ENCODE results near the gene ITGA6. TPM values are rescaled to one million over a fixed set of nuclear protein-coding genes. Genes with fewer than 3 reads are reported as not detected.

ITGA6 gene
- total RNA-seq, 4 donors from 2014 or later = 254 to 586 (median 471) TPM

- H3K36me3 ChIP-seq = no peaks in the 10 kb centered on the region
- TF ChIP-seq POLR2A (IDR thresholded peaks at IDR 0.05) (no peak), EP300 (IDR thresholded peaks at IDR 0.05) (no peak), CTCF (IDR thresholded peaks at IDR 0.05) (no peak)
- no peaks in the 10 kb centered on the region for H3K27me3 ChIP-seq
- H3K4me3 ChIP-seq = no peak overlapping the region
- peaks cover 0 to 21% (median 0%) of the 10 kb centered on the region in 4 donors for H3K4me1 ChIP-seq
- peak overlapping the region in 2 of 4 donors; percentile 16 to 81 for H3K27ac ChIP-seq
- 27 to 33% methylated on average over 1 of the region's 1 CpG for WGBS, 2 donors
- DNase-seq (ENCODE audit: low spot score in 2 of 2) = no peak
- H3K9me3 ChIP-seq = peaks cover 0 to 4% (median 0%) of the 10 kb centered on the region in 4 donors
Observed at GRCh38 chr2:172415865-172416183, 11.6 kb upstream of the ITGA6 start.

DNA sequence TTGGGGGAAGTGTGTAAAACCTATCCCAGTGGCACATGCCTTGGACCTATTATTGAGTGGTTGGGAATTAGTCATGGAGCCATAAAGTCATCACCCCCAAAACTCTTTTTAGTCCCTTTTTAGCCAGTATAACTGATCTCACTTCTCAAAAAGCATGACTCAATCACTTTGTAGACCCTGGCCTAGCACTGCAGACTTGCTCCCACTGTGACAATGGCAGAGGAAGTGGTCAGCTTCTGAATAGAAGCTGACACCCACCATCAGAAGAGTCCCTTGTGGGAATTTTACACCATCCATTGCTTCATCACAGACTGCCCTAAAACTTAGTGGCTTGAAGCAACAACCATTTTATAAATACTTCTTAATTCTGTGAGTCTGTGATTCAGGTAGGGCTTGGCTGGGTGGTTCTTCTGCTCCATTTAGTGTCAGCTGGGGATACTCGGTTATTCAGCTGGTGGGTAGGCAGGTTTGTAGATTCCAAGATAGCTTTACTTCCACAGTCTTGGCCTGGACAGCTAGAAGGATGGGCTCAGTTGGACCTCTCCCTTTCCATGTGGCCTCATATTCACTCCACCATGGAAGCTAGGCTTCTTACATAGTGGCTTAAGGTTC, 10.8 kb upstream of the ITGA6 start:
- TF ChIP-seq EP300 (IDR thresholded peaks at IDR 0.05) = no peak
- no peak for TF ChIP-seq CTCF (IDR thresholded peaks at IDR 0.05)
- TF ChIP-seq POLR2A (IDR thresholded peaks at IDR 0.05) = no peak
- DNase-seq (ENCODE audit: low spot score in 2 of 2) = no peak
- WGBS, 2 donors = 94% methylated on average over 1 of the region's 1 CpG
- no peaks in the 10 kb centered on the region for H3K36me3 ChIP-seq
- H3K27ac ChIP-seq = peak overlapping the region in 1 of 4 donors; percentile 81
- peaks cover 0 to 4% (median 0%) of the 10 kb centered on the region in 4 donors for H3K9me3 ChIP-seq
- H3K27me3 ChIP-seq = no peaks in the 10 kb centered on the region
- peaks cover 0 to 22% (median 0%) of the 10 kb centered on the region in 4 donors for H3K4me1 ChIP-seq
- H3K4me3 ChIP-seq = no peak overlapping the region

GRCh38 chr2:172420216-172420615, 7.2 kb upstream of the ITGA6 start:
- Histone ChIP-seq H3K27me3 (no peaks in the 10 kb centered on the region), H3K4me3 (no peak overlapping the region), H3K9me3 (peaks cover 0 to 4% (median 0%) of the 10 kb centered on the region in 4 donors), H3K27ac (peak overlapping the region in 3 of 4 donors; percentile 15 to 76 (median 52)), H3K36me3 (no peaks in the 10 kb centered on the region), H3K4me1 (peaks cover 0 to 18% (median 0%) of the 10 kb centered on the region in 4 donors)
- DNase-seq (ENCODE audit: low spot score in 2 of 2) = no peak
- 24 to 27% methylated on average over 3 of the region's 3 CpGs for WGBS, 2 donors
- TF ChIP-seq CTCF (IDR thresholded peaks at IDR 0.05) (no peak), EP300 (IDR thresholded peaks at IDR 0.05) (no peak), POLR2A (IDR thresholded peaks at IDR 0.05) (no peak)

DNA sequence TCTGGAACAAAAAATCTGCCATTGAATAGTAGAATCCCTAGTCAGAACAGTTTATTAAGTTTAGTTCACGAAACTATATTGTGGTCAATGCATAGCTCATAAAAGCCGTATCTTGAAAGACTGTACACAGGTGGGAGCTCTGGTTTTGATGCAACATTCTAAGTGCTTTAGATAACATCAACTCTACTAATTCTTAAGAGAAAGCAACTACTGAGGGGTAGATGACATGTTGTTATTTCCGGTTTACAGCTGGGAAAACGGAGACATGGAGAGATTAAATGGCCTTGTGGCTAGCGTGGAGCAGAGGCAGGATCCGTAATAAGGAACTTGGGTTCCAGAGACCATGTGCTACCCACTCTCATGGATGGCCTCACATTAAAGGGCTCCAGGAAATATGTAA, 4.2 kb upstream of the ITGA6 start:
- TF ChIP-seq EP300 (IDR thresholded peaks at IDR 0.05) (no peak), CTCF (IDR thresholded peaks at IDR 0.05) (no peak)
- H3K9me3 ChIP-seq = no peaks in the 10 kb centered on the region
- no peaks in the 10 kb centered on the region for H3K27me3 ChIP-seq
- DNase-seq (ENCODE audit: low spot score in 2 of 2) = no peak
- H3K4me1 ChIP-seq = peaks cover 0 to 34% (median 4%) of the 10 kb centered on the region in 4 donors
- 84 to 87% methylated on average over 6 of the region's 6 CpGs for WGBS, 2 donors
- H3K36me3 ChIP-seq = no peaks in the 10 kb centered on the region
- H3K4me3 ChIP-seq = no peak overlapping the region
- H3K27ac ChIP-seq = no peak overlapping the region

DNA sequence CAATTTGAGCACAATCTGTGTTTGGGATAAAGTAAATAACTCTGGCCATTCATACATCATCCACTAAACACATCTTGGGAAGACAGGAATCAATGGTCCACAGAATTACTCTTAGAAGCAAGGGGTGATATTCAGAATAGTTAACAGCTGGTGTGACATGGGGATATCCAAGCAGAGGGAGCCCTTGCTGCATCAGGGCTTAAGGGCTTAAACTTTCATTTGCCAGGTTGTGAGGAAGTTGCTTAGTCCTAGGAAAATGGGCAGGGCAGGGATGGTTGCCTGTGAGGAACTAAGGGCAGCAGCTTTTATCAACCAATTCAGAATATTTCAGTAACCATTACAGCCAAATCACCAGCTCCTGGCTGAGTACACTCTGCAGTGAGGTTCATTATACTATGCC, 2.0 kb upstream of the ITGA6 start:
- no peak for DNase-seq (ENCODE audit: low spot score in 2 of 2)
- Histone ChIP-seq H3K36me3 (no peaks in the 10 kb centered on the region), H3K27ac (peak overlapping the region in 1 of 4 donors; percentile 86), H3K4me3 (no peak overlapping the region), H3K9me3 (no peaks in the 10 kb centered on the region), H3K27me3 (no peaks in the 10 kb centered on the region), H3K4me1 (peaks cover 0 to 29% (median 4%) of the 10 kb centered on the region in 4 donors)
- TF ChIP-seq POLR2A (IDR thresholded peaks at IDR 0.05) (no peak), EP300 (IDR thresholded peaks at IDR 0.05) (no peak), CTCF (IDR thresholded peaks at IDR 0.05) (no peak)
